ENCODE measurements around the gene COL4A4. TPM values are rescaled to one million over a fixed set of nuclear protein-coding genes. Genes with fewer than 3 reads are reported as not detected.
A peak's percentile ranks its signal among the peaks of the same experiment; 100 is the strongest.

The COL4A4 gene
- total and polyA plus RNA-seq, 2 donors (not counting 1 experiment from before 2014, with no cell fraction given): 0.17 to 0.76 TPM

DNA sequence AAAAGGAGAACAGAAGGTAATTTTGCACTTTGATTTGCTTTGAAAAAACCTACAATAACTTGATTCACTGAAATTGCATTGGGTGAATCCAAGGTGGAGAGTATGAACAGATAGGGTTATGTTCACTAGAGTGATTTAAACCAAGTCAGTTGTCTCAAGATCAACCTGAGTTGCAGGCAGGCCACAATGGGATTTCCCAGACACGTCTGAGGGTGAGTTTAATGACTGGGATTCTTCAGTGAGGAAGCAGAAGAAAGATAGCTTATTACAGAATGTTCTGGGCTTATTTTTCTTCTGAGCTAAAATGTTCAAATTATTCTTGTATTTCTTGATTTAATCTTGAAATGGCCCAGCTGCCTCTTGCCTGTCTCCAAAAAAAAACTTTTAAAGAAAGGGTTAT, 20.1 kb downstream of the COL4A4 start:
- Histone ChIP-seq H3K36me3 (ENCODE audit: control insufficient read depth, insufficient read depth, low read length) (no peaks in the 10 kb centered on the region), H3K4me3 (replicated peaks in 1 of 4; ENCODE audit: control extremely low read depth in 1 of 4, insufficient read depth in 1 of 4, low read depth in 3 of 4, low read length in 4 of 4) (no peak overlapping the region), H3K4me2 (ENCODE audit: extremely low read depth, insufficient read depth, low read length) (no peak overlapping the region), H2AFZ (ENCODE audit: low read length) (no peak overlapping the region), H3K79me2 (ENCODE audit: control insufficient read depth, insufficient read depth, low read length) (no peaks in the 10 kb centered on the region), H3K9ac (ENCODE audit: insufficient read depth, low read length) (no peak overlapping the region), H3K9me3 (ENCODE audit: control insufficient read depth, insufficient read depth, low read depth, low read length) (no peaks in the 10 kb centered on the region), H3K27me3 (ENCODE audit: control insufficient read depth, insufficient read depth, low read length) (no peaks in the 10 kb centered on the region), H3K4me1 (ENCODE audit: control insufficient read depth, extremely low read depth, insufficient read depth, low read length) (no peaks in the 10 kb centered on the region), H3K27ac (ENCODE audit: insufficient read depth, low read length) (no peak overlapping the region), H4K20me1 (ENCODE audit: control insufficient read depth, extremely low read depth, insufficient read depth, low read length) (no peaks in the 10 kb centered on the region)
- TF ChIP-seq EZH2 (IDR thresholded peaks at IDR 0.05; ENCODE audit: low read length, missing control alignments): no peak
- TF ChIP-seq CTCF (conservative IDR thresholded peaks at IDR 0.05 in 1 of 2, IDR thresholded peaks at IDR 0.05 in 1 of 2; ENCODE audit: low read depth in 1 of 2, low read length in 2 of 2): no peak
- DNase-seq (ENCODE audit: low read depth in 2 of 2): no peak

- Histone ChIP-seq H2AFZ (ENCODE audit: low read length) (no peak overlapping the region), H3K9ac (ENCODE audit: insufficient read depth, low read length) (no peak overlapping the region), H3K36me3 (ENCODE audit: control insufficient read depth, insufficient read depth, low read length) (no peaks in the 10 kb centered on the region), H3K27ac (ENCODE audit: insufficient read depth, low read length) (no peak overlapping the region), H3K27me3 (ENCODE audit: control insufficient read depth, insufficient read depth, low read length) (no peaks in the 10 kb centered on the region), H3K9me3 (ENCODE audit: control insufficient read depth, insufficient read depth, low read depth, low read length) (no peaks in the 10 kb centered on the region), H4K20me1 (ENCODE audit: control insufficient read depth, extremely low read depth, insufficient read depth, low read length) (no peaks in the 10 kb centered on the region), H3K4me2 (ENCODE audit: extremely low read depth, insufficient read depth, low read length) (no peak overlapping the region), H3K4me1 (ENCODE audit: control insufficient read depth, extremely low read depth, insufficient read depth, low read length) (no peaks in the 10 kb centered on the region), H3K4me3 (replicated peaks in 1 of 4; ENCODE audit: control extremely low read depth in 1 of 4, insufficient read depth in 1 of 4, low read depth in 3 of 4, low read length in 4 of 4) (no peak overlapping the region), H3K79me2 (ENCODE audit: control insufficient read depth, insufficient read depth, low read length) (no peaks in the 10 kb centered on the region)
- TF ChIP-seq CTCF (conservative IDR thresholded peaks at IDR 0.05 in 1 of 2, IDR thresholded peaks at IDR 0.05 in 1 of 2; ENCODE audit: low read depth in 1 of 2, low read length in 2 of 2) (no peak), EZH2 (IDR thresholded peaks at IDR 0.05; ENCODE audit: low read length, missing control alignments) (no peak)
- DNase-seq (ENCODE audit: low read depth in 2 of 2): no peak
Observed at GRCh38 chr2:227141301-227141700, 22.7 kb downstream of the COL4A4 start.

DNA sequence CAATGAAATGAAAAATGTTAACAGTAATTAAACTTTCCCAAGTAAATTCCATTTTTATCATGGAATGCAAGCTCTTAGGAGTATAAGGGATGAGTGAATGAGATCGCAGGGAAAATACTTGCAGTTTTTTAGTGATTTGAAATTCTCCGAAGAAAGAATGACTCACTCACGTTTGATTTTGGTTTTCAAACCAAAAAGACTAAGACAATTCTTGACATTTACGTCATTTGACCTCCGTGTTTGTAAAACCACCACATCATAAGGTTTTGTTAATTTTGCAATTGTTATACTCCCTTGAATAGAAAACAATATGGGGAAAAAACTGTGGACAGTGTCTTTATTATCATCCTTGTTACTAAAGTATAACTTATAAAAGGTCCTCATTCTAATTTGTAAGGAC, 29.4 kb downstream of the COL4A4 start:
- Histone ChIP-seq H3K36me3 (ENCODE audit: control insufficient read depth, insufficient read depth, low read length) (no peaks in the 10 kb centered on the region), H3K9ac (ENCODE audit: insufficient read depth, low read length) (no peak overlapping the region), H3K4me3 (replicated peaks in 1 of 4; ENCODE audit: control extremely low read depth in 1 of 4, insufficient read depth in 1 of 4, low read depth in 3 of 4, low read length in 4 of 4) (no peak overlapping the region), H3K27ac (ENCODE audit: insufficient read depth, low read length) (no peak overlapping the region), H3K79me2 (ENCODE audit: control insufficient read depth, insufficient read depth, low read length) (no peaks in the 10 kb centered on the region), H3K9me3 (ENCODE audit: control insufficient read depth, insufficient read depth, low read depth, low read length) (no peaks in the 10 kb centered on the region), H3K4me1 (ENCODE audit: control insufficient read depth, extremely low read depth, insufficient read depth, low read length) (no peaks in the 10 kb centered on the region), H3K4me2 (ENCODE audit: extremely low read depth, insufficient read depth, low read length) (no peak overlapping the region), H4K20me1 (ENCODE audit: control insufficient read depth, extremely low read depth, insufficient read depth, low read length) (no peaks in the 10 kb centered on the region), H2AFZ (ENCODE audit: low read length) (no peak overlapping the region), H3K27me3 (ENCODE audit: control insufficient read depth, insufficient read depth, low read length) (no peaks in the 10 kb centered on the region)
- TF ChIP-seq CTCF (conservative IDR thresholded peaks at IDR 0.05 in 1 of 2, IDR thresholded peaks at IDR 0.05 in 1 of 2; ENCODE audit: low read depth in 1 of 2, low read length in 2 of 2): no peak
- no peak for TF ChIP-seq EZH2 (IDR thresholded peaks at IDR 0.05; ENCODE audit: low read length, missing control alignments)
- DNase-seq (ENCODE audit: low read depth in 2 of 2): peak in 1 of 2 donors; percentile 25
